Posterior cingulate gyrus (tissue), 11 donors: ENCODE measurements around the gene TENM3.

ENCODE experiments used
- DNase-seq, 10 donors: peaks; one replicate each; pipeline versions ENCODE4 v3.0.0 to v3.0.0-alpha.2; 2020 to 2021; ENCODE audit warnings: mixed read lengths in 3 of 10
- intact Hi-C: fragments of 100-400 bp; cut with DNase I; formaldehyde crosslinking; loops from one replicate; pipeline ENCODE4 v1.15.1; 2023

Gene TENM3

DNA sequence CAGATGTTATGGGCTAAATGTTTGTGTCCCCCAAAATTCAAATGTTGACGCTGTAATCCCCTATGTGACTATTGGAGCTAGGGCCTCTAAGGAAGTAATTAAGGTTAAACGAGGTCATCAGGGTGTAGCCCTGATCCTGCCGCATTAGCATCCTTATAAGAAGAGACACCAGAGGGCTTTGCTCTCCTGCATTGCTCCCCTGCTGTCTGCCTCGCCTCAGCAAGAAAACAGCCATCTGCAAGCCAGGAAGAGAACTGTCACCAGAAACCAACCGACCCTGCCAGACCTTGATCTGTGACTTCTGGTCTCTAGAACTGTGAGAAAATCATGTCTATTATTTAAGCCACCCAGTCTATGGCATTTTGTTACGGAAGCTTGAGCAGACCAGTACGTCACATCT, 342.1 kb downstream of the TENM3 start:
- intact Hi-C loops: no loop called here
- DNase-seq: no peak

DNA sequence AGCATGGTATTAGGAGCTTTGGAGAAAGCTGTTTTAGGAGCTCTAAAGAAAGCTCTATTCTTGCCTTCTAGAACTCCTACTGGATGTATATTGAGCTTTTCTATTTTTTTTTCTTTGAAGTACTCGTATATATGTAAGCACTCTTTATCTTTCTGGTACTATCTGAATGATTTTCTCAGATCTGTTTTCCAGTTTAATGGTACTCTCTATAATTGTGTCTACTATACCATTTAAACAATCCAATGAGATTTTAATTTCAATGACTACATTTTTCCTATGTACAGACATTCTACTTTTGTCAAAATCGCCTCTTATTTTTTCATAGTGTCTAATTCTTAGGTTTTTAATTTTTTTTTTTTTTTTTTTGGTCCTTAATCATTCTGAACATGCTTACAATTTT, 345.9 kb downstream of the TENM3 start:
- no peak for DNase-seq
- intact Hi-C loops: no loop called here

DNA sequence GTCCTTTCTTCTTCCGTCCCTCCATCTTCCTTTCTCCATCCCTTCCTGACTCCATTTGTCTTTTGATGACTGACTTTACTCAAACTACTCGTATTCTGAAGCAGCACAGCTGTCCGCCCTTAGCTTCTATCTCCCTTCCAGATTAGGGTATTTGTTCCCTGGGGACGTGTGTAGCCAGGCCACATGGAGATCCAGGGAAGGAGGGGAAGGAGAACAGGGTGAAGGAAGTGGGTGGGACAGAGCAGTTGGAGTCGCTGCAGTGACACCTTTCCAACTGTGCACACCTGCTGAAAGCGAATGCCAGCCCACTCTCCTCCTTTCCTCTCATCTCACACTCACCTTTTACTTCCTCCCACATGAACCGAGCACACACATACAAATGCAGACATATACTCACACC, 350.2 kb downstream of the TENM3 start:
- intact Hi-C loops: no loop called here
- no peak for DNase-seq

DNA sequence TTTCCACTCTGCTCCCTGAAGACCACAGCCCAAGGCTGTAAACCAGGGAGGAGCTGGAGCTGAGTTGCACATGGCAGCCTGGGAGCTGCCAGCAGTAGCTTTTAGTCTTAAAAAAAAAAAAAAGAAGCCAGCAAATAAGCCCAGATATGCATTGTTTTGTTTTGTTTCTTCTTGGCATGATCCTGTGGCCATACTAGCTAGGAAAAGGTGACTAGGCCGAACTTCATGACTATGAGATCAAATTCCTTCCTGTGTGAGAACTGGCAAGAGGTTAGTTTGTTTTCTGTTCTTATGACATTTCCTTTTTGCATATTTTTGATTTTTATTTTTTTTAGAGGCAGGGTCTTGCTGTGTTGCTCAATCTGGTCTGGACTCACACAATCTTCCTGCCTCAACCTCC, 350.7 kb downstream of the TENM3 start:
- intact Hi-C loops: no loop called here
- no peak for DNase-seq

DNA sequence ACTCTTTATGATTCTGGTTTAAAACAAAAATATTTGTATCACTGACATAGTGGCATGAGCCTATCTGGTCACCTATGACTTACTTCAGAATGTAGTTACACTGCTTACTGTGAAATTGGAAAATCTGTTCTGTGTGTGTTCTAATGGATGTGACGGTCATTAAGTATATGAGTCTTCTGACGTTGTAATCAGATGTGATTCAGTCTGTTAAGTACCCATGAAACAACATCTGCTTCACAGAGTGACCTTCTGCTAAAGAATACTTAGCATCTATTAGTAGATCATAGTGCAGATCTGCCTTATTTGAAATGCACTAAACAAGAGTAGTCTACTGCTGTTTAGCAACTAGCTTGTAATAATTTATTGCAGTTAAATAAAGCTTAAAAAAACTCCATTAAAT, 356.9 kb downstream of the TENM3 start:
- DNase-seq: no peak
- intact Hi-C loops: no loop called here

DNA sequence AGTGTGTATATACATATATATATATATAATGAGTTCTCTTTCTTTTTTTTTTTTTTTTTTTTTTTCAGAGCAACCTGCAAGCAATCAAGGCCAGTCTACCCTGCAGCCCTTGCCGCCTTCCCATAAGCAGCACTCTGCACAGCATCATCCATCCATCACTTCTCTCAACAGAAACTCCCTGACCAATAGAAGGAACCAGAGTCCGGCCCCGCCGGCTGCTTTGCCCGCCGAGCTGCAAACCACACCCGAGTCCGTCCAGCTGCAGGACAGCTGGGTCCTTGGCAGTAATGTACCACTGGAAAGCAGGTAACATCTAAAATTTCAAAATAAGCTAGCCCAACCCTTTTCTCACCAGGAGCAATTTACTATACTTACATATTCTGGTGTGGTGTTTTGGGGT, 357.7 kb downstream of the TENM3 start:
- no peak for DNase-seq
- intact Hi-C loops: no loop called here

DNA sequence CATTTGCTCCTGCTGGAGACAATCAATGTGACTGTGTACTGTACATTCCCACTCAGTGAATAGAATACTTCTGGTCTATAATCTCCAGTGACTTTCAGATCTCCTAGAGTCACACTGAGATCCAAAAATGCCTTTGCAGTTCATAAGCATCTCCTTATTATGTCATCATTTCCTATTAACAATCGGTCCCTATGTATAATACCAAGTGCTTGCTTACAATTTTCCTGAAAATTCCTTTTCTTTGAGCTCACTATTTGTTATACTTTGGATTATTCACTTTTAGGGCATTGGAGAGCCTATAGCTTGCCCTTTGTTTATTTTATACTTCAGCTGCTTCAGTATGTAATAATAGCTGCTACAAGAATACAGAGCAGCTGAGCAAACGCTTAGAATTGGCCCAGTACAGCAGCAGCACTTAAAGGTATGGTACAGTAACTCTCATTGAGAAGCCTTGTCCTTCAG, 361.0 kb downstream of the TENM3 start:
- no peak for DNase-seq
- intact Hi-C loops: no loop called here

DNA sequence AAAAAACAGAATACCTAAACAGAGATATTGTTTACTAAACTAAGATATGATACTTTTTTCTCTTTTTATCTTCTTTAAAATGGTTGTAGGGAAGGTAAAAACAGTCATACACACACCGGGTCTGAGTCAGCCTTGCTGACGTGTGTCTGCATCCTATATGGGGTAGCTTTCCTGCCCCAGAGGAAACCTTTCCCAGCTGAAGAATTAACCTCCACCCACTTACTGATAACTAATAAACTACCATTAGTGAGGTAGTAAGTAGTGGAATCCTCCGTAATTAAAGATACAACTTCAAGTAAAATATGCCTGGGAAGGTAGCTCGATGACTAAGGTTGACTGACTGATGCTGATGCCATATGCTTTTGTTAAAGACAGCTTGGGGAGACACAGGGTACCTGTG, 361.8 kb downstream of the TENM3 start:
- no peak for DNase-seq
- intact Hi-C loops: no loop called here

DNA sequence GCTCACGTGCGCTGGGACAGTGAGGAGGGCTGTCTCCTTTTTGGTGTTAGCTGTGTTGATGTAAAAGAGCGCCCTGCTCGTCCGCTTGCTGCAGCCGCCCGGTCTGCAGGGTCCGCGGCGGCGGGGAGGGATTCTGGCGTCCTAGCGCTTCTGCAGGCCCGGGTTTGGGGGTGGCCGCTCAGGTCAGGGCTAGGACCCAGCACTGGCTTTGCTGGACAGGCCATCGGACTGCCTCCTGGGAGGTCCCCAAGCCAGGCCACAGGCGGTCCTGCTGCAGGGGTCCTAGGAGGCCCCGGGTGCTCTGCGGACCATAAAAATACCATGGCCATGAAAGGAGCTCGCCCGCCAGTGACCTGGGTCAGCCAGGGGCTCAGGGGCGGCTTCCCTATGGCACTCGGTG, 365.3 kb downstream of the TENM3 start:
- DNase-seq: no peak
- intact Hi-C loops: no loop called here

DNA sequence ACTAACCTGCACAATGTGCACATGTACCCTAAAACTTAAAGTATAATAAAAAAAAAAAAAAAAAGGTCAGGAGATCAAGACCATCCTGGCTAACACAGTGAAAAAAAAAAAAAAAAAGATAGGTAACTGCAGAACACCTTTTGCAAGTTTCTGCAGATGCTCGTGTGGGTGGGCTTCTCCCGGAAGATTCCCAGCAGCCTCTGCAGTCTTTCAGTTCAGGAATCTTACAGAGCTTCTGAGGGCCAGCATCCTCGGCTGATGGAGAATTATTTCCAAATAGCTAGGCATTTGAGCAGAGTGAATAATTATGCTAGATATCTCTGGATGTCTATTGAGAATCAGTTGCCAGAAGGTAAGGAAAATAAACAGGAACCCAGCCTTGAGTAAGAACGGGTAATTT, 373.3 kb downstream of the TENM3 start:
- DNase-seq: no peak
- intact Hi-C loops: no loop called here

DNA sequence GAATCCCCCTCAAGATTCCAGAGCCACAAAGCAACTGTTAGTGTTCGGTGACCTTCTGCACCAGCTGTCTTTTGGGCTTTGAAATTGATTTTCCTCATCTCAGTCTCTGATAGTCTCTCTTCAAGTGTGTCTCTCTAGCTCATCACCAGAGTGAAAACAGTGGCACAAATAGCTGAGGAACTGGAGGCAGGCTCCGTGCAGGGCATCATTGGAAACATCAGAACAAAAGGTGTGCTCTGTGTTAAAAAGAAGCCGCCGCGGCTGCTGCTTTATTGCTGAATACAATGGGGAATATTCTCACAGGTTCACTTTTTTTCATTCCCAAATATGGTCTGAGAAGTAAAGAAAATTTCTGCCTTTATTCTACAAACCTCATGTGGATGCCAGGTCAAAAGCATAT, 376.5 kb downstream of the TENM3 start:
- intact Hi-C loops: no loop called here
- no peak for DNase-seq

DNA sequence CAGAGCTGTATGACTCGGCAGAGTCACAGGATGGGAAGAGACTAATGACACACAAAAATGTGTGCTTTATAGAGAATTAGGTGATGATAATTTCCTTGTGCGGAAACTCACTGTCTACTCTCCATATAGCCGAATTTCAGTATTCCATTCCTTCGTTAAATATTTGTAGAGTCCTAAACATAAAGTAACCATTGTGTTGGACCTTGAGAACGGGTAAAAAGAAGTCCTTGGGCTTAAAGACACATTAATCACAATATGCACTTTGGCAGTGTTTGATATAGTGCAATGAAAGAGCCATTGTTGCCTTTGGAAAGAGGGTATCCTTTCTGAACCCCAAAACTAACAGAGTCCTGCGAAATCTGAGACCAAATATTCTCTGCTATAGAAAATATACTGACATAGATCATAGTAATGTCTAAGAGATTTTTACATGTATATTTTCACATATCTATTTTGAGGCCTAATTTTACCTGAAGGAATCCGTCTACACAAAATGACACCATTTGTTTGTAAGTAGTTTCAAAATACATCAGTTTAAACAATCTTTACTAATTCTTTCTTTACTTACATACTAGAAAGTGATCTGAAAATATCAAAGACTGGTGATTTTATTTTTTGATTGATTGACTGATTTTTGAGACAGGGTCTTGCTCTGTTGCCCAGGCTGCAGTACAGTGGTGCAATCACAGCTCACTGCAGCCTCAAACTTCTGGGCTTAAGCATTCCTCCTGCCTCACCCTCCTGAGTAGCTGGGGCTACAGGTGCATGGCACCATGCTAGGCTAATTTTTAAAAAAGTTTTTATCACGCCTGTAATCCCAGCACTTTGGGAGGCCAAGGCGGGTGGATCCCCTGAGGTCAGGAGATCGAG, 377.1 kb downstream of the TENM3 start:
- intact Hi-C loops: no loop called here
- DNase-seq: no peak

DNA sequence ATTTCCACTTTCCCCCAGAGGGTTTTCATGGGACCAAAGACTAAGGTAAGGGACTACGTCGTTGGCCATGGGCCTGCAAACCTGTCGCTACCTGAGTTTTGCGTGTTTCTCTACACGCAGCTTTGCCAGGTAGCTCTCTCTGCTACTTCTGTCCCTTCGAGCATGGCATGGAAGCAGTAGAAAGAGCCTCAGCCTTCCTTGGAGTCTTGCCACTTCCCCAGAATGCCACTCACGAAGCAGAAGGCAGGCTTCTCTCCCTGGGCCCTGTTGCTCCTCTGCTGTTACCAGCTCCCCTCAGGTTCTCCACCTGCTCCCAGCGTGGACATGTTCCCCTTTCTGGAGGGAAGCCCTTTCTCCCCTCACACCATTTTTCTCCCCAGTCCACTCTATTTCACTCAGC, 381.1 kb downstream of the TENM3 start:
- intact Hi-C loops: no loop called here

DNA sequence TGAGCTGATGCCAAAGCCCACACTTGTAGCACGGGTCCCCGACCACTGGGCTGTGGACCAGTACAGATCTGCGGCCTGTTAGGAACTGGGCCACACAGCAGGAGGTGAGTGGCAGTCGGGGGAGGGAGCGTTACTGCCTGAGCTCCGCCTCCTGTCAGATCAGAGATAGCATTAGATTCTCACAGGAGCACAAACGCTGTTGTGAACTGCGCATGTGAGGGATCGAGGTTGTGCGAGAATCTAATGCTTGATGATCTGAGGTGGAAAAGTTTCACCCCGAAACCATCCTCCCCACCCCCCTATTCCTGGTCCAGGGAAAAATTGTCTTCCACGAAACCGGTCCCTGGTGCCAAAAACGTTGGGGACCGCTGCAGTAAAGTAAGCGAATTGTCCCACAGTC, 382.0 kb downstream of the TENM3 start:
- intact Hi-C loops: no loop called here
- DNase-seq: no peak

More for the DNA sequence above, 381.1 kb downstream of the TENM3 start:
- DNase-seq: no peak

DNA sequence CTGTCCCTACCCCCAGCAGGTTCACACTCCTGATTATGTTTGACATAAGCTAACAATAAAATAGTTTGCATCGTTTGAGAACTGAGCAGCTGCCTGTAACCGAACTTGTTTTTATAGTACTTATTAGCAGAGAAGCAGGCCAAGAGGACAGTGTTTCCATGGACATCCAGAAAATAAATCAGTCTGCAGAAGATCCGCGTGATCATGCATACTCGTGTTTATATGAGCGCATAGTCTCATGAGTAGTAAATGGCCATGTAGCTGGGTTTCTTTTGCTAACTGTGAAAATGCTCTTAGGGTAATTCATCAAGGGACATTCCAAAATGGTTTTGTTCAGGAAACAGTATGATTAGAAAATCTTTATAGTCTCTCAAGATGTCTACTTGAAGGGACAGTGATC, 384.8 kb downstream of the TENM3 start:
- DNase-seq: no peak
- intact Hi-C loops: no loop called here

DNA sequence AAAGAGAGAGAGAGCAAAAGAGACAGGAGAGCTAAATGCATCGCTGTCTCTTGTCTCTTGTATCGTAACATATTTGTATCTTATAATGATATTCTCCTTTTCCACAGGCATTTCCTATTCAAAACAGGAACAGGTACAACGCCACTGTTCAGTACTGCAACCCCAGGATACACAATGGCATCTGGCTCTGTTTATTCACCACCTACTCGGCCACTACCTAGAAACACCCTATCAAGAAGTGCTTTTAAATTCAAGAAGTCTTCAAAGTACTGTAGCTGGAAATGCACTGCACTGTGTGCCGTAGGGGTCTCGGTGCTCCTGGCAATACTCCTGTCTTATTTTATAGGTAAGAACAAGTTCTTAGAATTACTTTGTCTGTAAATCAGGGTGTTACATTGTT, 385.3 kb downstream of the TENM3 start:
- DNase-seq: no peak
- intact Hi-C loops: no loop called here

DNA sequence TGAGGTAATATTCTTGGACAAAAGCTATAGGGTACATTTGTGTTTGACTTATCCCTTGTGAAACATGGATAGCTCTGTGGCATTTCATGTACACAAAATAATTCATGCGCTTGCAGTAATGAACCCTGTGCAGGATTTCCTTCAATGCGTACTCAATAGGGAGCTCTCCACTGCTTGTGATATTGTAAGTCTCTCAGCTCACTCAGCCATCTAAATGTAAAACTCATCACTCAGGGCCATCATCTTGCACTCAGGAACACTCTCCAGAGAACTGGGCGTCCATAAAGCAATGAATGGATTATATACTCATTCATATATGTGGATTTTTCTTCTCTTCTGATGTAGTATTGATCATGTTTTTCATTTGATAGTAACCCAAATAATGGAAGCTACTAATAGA, 385.9 kb downstream of the TENM3 start:
- intact Hi-C loops: no loop called here
- no peak for DNase-seq

DNA sequence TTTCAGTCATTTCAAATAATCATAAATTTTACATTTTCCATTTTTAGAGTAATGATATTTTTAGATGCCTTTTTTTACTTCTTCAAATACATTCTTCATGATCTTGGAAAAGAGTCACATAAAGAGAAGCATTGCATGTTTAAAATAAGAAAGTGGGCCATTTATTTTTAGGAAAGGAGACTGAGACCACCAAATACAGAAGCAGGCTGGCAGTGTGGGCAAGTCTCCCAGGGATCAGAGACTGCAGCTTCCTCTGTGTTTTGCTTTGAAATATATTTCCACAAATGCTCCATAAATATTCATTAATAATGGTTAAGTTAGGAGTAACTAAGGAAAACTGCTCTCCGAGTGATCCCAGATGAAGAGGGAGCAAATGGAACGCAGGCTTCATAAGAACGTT, 397.3 kb downstream of the TENM3 start:
- intact Hi-C loops: no loop called here
- DNase-seq: no peak

DNA sequence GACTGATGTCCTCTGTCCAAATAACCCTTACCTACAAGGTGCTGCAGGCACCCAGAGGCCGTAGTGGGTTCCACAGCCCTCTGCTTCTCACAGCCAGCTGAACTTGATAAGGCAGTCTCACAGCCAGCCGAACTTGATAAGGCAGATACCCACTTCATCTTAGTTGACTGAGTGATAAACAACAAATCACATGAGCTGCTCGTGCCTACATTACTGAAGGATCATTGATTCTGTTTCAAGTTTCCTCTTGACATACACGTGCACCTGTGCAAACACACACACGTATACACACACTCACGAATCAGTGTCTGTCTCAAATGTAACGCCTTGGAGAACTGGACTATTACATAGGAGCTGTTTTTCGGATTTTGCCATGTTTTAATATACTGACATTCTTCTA, 397.7 kb downstream of the TENM3 start:
- intact Hi-C loops: no loop called here
- DNase-seq: no peak

DNA sequence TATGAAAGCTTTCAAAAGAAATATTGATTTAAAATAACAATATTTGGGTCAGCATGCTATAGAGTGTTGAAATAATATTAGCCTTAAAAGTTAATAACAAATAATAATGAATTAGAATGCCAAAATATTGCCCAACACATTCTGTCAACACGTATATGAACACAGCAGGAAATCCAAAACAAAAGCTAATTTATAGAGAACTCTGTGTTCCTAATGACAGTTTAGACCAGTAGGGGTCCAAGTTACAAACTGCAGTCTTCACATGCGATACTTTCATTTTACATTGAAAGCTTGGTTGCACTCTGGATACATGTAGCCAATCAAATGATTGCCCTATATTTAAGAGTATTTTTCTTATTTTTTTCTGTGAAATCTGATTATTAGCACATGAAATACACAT, 399.6 kb downstream of the TENM3 start:
- no peak for DNase-seq
- intact Hi-C loops: no loop called here

DNA sequence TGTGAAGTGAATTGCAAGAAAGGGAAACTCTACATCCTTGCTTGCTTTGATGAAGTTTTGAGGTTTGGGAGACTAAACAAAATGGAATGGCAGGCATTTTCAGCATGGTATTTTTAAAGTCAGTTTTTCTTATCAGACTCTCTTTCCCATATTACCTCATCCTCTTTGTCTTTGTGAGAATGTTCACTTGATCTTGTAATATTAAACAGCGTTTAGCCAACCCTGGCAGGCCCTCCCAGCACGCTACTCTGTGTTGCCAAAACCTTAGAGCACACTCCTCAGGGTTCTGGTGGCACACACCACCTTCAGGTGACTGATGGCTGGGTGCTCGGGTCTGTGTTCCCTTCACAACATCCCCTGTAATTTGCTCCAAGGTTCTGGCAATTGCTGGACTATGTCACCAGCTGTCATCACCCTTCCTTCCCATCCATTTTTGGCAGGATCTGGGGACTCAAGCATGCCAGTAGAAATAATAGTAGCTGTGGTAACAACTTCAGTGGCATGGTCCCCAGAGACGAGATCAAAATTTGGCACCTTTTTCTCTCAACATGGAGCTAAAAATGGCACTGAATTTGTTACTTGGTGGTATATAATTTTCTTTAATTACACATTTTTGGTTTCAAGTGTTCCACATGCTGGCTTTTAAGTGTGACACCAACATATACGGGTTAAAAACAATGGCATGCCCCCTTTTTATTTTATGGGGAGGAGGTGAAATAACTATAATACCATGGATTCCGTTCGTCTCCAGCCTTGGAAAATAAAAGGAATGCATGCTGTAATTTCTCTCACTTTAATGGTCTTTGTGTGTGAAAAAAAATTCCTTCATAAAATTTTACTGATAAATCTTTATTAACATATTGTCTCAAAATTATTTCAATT, 400.8 kb downstream of the TENM3 start:
- peak in 1 of 10 donors; percentile 35 for DNase-seq
- intact Hi-C loops: no loop called here

DNA sequence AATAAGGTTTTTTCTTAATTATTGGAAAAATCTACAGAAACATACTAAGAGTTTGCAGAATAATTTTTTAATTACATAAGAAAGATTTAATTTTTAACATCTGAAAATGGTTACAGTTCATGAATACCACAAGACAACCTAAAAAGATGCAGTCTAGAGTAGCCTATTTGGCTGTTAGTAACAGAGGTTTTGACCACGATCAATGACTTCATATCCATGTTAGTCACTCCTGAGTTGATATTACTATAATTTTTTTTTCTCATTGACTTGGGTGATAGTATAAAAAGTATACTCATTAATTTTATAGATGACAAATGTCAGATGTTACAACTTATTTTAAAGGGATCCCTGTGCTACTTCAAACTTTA, 401.5 kb downstream of the TENM3 start:
- no peak for DNase-seq
- intact Hi-C loops: no loop called here
